ENCODE measurements around the gene RAD51B. TPM values are rescaled to one million over a fixed set of nuclear protein-coding genes. Genes with fewer than 3 reads are reported as not detected.

Gene RAD51B
- total and polyA plus RNA-seq, 2 of the 13 experiments (the other 11 are each of a cell fraction or from before 2014, with no cell fraction given), result 7.0 to 9.5 TPM

DNA sequence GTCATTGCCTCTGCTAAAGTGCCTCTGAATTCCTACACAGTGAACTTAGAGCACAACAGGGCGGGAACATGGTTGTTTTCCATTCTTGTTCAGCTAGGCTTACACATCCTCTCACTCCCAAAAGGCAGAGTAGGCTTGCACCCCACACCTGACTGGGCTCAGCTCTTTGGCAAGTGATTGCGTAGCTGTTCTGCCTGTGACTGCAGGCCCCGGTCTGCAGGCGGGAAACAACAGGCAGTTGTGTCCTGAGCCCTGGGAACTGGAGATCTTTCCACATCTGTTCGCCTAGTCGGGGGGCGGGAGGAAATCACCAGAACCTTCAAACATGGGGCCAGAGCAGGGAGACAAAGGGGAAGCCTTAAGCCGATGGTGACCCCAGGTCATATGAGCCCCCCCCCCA, 698.6 kb downstream of the RAD51B start:
- Histone ChIP-seq H3K4me3 (replicated peaks in 1 of 3; ENCODE audit: insufficient read depth in 1 of 3, low read depth in 2 of 3, low read length in 3 of 3) (peak overlapping the region in 1 of 3 experiments; percentile 42; a peak in 2 of 6 replicates), H3K27ac (ENCODE audit: extremely low read length, insufficient read depth, low read length) (peak overlapping the region; percentile 2), H3K9me3 (ENCODE audit: low read length) (no peaks in the 10 kb centered on the region), H2AFZ (ENCODE audit: low read length) (peak overlapping the region; percentile 56), H3K4me2 (ENCODE audit: low read depth, low read length) (peak overlapping the region; percentile 68), H4K20me1 (ENCODE audit: insufficient read depth, low read length) (no peaks in the 10 kb centered on the region), H3K79me2 (ENCODE audit: insufficient read depth, low read length) (no peaks in the 10 kb centered on the region), H3K9ac (ENCODE audit: insufficient read depth, low read depth, low read length) (peak overlapping the region; percentile 23; the same call in 1 of the 2 replicates), H3K4me1 (ENCODE audit: insufficient read depth, low read length) (peaks cover 59% of the 10 kb centered on the region), H3K36me3 (replicated peaks in 1 of 2; ENCODE audit: control insufficient read depth in 1 of 2, insufficient read depth in 2 of 2, low read length in 2 of 2) (no peaks in the 10 kb centered on the region), H3K27me3 (ENCODE audit: control insufficient read depth in 1 of 2, insufficient read depth in 2 of 2, low read length in 2 of 2) (no peaks in the 10 kb centered on the region)
- in situ Hi-C loops (cut with HindIII; ENCODE audit: extremely low pct_ligation_motif_present, low pct_unique_long_range_greater_than_20kb) (no loop called here), intact Hi-C loops (cut with micrococcal nuclease; ENCODE audit: unreplicated experiment) (no loop called here)
- no TSS peak for BruUV-seq (replicated peaks)
- ChIA-PET POLR2A (interaction anchor here (0.6 kb wide), 1 partner anchor 140 kb away, joined by 3 read pairs; no protein-coding TSS in a partner anchor), CTCF (ENCODE audit: low intra/inter-chr PET ratio, low total read pairs) (no interaction called here)
- 16% methylated on average over 8 of the region's 8 CpGs for WGBS (ENCODE audit: low lambda C conversion rate)
- FAIRE-seq, result peak; percentile 28
- DNase-seq (ENCODE audit: low spot score), result peak; percentile 41
- ATAC-seq, result peak; percentile 17
- TF ChIP-seq ZNF746 (CRISPR knock-in tag; IDR thresholded peaks at IDR 0.05), result no peak
- TF ChIP-seq, protein P1, sequence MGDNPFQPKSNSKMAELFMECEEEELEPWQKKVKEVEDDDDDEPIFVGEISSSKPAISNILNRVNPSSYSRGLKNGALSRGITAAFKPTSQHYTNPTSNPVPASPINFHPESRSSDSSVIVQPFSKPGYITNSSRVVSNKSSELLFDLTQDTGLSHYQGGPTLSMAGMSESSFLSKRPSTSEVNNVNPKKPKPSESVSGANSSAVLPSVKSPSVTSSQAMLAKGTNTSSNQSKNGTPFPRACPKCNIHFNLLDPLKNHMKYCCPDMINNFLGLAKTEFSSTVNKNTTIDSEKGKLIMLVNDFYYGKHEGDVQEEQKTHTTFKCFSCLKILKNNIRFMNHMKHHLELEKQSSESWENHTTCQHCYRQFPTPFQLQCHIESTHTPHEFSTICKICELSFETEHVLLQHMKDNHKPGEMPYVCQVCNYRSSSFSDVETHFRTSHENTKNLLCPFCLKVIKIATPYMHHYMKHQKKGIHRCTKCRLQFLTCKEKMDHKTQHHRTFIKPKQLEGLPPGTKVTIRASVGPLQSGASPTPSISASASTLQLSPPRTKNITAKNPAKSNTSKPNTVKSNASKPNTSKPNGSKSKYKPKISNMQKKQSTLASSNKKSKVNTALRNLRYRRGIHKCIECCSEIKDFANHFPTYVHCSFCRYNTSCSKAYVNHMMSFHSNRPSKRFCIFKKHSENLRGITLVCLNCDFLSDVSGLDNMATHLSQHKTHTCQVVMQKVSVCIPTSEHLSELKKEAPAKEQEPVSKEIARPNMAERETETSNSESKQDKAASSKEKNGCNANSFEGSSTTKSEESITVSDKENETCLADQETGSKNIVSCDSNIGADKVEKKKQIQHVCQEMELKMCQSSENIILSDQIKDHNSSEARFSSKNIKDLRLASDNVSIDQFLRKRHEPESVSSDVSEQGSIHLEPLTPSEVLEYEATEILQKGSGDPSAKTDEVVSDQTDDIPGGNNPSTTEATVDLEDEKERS (CRISPR knock-in tag; IDR thresholded peaks at IDR 0.05), result no peak
- TF ChIP-seq, protein P2, sequence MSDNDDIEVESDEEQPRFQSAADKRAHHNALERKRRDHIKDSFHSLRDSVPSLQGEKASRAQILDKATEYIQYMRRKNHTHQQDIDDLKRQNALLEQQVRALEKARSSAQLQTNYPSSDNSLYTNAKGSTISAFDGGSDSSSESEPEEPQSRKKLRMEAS (IDR thresholded peaks at IDR 0.05), result peak; percentile 30; the same call in 1 of the 2 replicates
- no peak for TF ChIP-seq MIXL1 (CRISPR knock-in tag; IDR thresholded peaks at IDR 0.05)
- TF ChIP-seq KAT7 (CRISPR knock-in tag; IDR thresholded peaks at IDR 0.05; ENCODE audit: borderline replicate concordance), result no peak
- 0 out of 2 replicates have a peak, but pooled peaks have one; percentile 26 for TF ChIP-seq TARDBP (CRISPR knock-in tag; IDR thresholded peaks at IDR 0.05)
- TF ChIP-seq, protein P3, sequence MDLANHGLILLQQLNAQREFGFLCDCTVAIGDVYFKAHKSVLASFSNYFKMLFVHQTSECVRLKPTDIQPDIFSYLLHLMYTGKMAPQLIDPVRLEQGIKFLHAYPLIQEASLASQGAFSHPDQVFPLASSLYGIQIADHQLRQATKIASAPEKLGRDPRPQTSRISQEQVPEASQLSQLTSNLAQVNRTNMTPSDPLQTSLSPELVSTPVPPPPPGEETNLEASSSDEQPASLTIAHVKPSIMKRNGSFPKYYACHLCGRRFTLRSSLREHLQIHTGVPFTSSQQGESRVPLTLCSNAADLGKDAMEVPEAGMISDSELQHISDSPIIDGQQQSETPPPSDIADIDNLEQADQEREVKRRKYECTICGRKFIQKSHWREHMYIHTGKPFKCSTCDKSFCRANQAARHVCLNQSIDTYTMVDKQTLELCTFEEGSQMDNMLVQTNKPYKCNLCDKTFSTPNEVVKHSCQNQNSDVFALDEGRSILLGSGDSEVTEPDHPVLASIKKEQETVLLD (CRISPR knock-in tag; IDR thresholded peaks at IDR 0.05; ENCODE audit: low read depth), result no peak
- TF ChIP-seq NR2F6 (IDR thresholded peaks at IDR 0.05), result no peak
- no peak for TF ChIP-seq NR2F6 (CRISPR knock-in tag; IDR thresholded peaks at IDR 0.05)
- TF ChIP-seq ZNF432 (CRISPR knock-in tag; IDR thresholded peaks at IDR 0.05; ENCODE audit: borderline replicate concordance), result no peak
- TF ChIP-seq, protein P4, sequence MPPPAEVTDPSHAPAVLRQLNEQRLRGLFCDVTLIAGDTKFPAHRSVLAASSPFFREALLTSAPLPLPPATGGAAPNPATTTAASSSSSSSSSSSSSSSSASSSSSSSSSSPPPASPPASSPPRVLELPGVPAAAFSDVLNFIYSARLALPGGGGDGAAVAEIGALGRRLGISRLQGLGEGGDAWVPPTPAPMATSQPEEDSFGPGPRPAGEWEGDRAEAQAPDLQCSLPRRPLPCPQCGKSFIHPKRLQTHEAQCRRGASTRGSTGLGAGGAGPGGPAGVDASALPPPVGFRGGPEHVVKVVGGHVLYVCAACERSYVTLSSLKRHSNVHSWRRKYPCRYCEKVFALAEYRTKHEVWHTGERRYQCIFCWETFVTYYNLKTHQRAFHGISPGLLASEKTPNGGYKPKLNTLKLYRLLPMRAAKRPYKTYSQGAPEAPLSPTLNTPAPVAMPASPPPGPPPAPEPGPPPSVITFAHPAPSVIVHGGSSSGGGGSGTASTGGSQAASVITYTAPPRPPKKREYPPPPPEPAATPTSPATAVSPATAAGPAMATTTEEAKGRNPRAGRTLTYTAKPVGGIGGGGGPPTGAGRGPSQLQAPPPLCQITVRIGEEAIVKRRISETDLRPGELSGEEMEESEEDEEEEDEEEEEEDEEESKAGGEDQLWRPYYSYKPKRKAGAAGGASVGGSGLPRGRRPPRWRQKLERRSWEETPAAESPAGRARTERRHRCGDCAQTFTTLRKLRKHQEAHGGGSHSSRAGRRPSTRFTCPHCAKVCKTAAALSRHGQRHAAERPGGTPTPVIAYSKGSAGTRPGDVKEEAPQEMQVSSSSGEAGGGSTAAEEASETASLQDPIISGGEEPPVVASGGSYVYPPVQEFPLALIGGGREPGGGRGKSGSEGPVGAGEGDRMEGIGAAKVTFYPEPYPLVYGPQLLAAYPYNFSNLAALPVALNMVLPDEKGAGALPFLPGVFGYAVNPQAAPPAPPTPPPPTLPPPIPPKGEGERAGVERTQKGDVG (CRISPR knock-in tag; IDR thresholded peaks at IDR 0.05; ENCODE audit: borderline replicate concordance), result peak; percentile 50; the same call in 1 of the 2 replicates
- TF ChIP-seq ZNF879 (CRISPR knock-in tag; IDR thresholded peaks at IDR 0.05), result no peak
- TF ChIP-seq RXRA (CRISPR knock-in tag; IDR thresholded peaks at IDR 0.05), result peak; percentile 21; the same call in 1 of the 2 replicates
- TF ChIP-seq, protein P5, sequence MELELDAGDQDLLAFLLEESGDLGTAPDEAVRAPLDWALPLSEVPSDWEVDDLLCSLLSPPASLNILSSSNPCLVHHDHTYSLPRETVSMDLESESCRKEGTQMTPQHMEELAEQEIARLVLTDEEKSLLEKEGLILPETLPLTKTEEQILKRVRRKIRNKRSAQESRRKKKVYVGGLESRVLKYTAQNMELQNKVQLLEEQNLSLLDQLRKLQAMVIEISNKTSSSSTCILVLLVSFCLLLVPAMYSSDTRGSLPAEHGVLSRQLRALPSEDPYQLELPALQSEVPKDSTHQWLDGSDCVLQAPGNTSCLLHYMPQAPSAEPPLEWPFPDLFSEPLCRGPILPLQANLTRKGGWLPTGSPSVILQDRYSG (CRISPR knock-in tag; IDR thresholded peaks at IDR 0.05), result no peak
- peak; percentile 70; the same call in 1 of the 2 replicates for TF ChIP-seq ZBTB38 (CRISPR knock-in tag; IDR thresholded peaks at IDR 0.05)
- no peak for TF ChIP-seq FIP1L1 (IDR thresholded peaks at IDR 0.05; ENCODE audit: borderline replicate concordance, insufficient read depth, low read depth, low read length)
- peak; percentile 33; the same call in 1 of the 2 replicates for TF ChIP-seq ZFY (CRISPR knock-in tag; IDR thresholded peaks at IDR 0.05)

Data from HepG2 (cell line).